ENCODE measurements around the gene UNK. TPM values are rescaled to one million over a fixed set of nuclear protein-coding genes. Genes with fewer than 3 reads are reported as not detected.
A peak's percentile ranks its signal among the peaks of the same experiment; 100 is the strongest.

Gene UNK
- total and polyA plus RNA-seq, 8 donors: 19.8 to 54.6 (median 49.0) TPM

DNA sequence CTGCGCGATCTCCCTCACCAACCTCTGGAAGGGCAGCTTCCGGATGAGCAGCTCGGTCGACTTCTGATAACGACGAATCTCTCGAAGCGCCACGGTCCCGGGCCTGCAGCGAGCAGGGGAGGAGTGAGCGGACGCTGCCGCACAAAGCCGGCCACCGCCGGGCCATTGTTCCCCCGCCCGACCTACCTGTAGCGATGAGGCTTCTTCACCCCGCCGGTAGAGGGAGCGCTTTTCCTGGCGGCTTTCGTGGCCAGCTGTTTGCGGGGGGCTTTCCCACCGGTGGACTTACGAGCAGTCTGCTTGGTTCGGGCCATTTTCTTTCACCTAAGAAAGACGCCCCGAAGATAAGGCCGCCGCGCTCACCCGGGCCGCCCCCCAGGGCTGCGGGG is 5.8 kb upstream of the UNK start:
- no peaks in the 10 kb centered on the region for H3K27me3 ChIP-seq
- H3K4me3 ChIP-seq: peak overlapping the region; percentile 64 to 93
- H3K36me3 ChIP-seq: peaks cover 5 to 49% of the 10 kb centered on the region in 2 donors
- no peak for DNase-seq
- peak overlapping the region; percentile 96 to 99 for H3K27ac ChIP-seq
- H3K4me1 ChIP-seq: peaks cover 10 to 60% of the 10 kb centered on the region in 2 donors
- ATAC-seq: peak; percentile 15
- TF ChIP-seq, protein P1, sequence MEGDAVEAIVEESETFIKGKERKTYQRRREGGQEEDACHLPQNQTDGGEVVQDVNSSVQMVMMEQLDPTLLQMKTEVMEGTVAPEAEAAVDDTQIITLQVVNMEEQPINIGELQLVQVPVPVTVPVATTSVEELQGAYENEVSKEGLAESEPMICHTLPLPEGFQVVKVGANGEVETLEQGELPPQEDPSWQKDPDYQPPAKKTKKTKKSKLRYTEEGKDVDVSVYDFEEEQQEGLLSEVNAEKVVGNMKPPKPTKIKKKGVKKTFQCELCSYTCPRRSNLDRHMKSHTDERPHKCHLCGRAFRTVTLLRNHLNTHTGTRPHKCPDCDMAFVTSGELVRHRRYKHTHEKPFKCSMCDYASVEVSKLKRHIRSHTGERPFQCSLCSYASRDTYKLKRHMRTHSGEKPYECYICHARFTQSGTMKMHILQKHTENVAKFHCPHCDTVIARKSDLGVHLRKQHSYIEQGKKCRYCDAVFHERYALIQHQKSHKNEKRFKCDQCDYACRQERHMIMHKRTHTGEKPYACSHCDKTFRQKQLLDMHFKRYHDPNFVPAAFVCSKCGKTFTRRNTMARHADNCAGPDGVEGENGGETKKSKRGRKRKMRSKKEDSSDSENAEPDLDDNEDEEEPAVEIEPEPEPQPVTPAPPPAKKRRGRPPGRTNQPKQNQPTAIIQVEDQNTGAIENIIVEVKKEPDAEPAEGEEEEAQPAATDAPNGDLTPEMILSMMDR (IDR thresholded peaks at IDR 0.05): peak; percentile 35 to 53
- no peaks in the 10 kb centered on the region for H3K9me3 ChIP-seq
- intact Hi-C loops (cut with DNase I): loop anchor here in 1 of 2 donors (10.0 kb wide), 1 partner anchor 116 kb away; the partner anchor contains the start of gene TRIM65

DNA sequence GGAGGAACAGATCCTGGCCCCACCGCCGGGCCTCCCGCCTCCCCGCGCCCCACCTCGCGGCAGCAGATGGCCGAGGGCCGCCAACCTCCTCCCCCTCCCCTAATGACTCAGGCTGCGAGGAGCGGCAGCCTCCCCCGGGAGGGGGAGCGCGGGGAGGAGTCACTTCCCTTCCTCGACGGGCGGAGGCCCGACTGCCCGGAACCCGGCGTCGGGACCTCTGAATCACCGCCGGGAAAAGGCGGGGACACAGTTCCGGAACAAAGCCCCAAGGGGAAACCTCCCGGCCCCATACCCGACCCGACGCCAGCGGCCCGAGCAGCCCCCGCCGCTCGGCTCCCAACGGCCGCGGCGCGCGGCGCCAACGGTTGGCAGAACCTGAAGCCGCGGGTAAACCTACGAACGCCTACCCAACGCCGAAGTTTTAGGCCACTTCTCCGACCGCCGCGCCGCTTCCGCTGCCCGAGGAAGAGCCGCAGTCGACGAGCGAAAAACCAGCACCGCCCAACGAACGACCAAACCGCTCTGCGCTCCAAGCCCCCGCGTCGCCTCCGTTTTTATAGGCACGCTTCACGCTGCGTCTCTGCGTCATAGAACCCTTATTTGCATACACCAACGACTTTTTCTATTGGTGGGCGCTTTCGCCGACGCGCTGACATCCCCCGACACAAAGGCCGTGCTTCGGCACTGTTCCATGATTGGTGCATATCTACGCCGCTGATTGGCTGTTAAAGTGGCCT is 5.2 kb upstream of the UNK start:
- TF ChIP-seq, protein P1 (IDR thresholded peaks at IDR 0.05): no peak
- intact Hi-C loops (cut with DNase I): loop anchor here in 1 of 2 donors (10.0 kb wide), 1 partner anchor 115 kb away; the partner anchor contains the start of gene TRIM65
- H3K4me3 ChIP-seq: peak overlapping the region; percentile 64 to 93

DNA sequence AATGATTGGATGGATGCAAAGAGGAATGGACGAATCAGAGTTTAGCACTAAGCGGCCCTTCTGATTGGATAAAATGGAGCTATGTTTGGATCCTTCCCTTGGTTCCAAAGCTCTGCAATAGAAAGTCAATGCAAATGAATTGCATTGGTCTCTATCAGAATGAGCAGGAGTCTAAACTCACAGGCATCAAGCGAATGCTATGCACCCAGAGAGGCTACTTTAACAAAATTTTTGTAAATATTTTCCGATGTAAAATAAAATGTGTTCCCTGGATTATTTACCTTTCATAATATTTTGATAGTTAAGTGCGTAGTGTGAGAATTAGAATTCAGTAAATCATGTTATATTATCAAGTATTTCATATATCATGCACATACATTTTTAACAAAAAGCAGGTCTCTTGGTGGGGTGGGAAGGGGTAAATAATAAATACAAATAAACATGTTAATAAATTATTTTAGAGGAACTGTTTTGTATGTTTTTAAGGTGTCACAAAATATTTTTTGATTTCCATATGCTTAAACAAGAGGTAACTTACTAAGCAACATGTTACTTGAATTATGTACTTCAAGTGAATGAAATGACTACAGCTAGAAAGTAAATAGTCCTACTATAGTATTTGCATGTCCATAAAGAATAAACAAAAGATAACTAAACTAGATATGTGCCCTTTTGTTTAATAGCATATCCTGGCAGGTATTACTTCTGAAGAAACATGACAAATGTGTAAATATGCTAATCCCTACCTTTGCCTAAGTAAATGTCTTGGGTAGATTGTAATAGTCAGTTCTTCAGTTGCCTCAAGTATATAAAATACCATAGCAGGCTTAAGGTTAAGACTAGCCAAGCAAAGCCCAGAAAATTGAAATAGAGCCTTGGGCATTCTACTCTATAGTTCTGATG is 4.4 kb upstream of the UNK start:
- intact Hi-C loops (cut with DNase I): loop anchor here in 1 of 2 donors (10.0 kb wide), 1 partner anchor 115 kb away; the partner anchor contains the start of gene TRIM65
- H3K4me1 ChIP-seq: peaks cover 12 to 62% of the 10 kb centered on the region in 2 donors
- no peaks in the 10 kb centered on the region for H3K9me3 ChIP-seq
- peaks cover 5 to 35% of the 10 kb centered on the region in 2 donors for H3K36me3 ChIP-seq
- no peak for DNase-seq
- peak overlapping the region in 1 of 2 donors; percentile 93 for H3K4me3 ChIP-seq
- TF ChIP-seq, protein P1 (IDR thresholded peaks at IDR 0.05): no peak
- H3K27ac ChIP-seq: peak overlapping the region; percentile 65 to 99
- no peaks in the 10 kb centered on the region for H3K27me3 ChIP-seq
- no peak for ATAC-seq

More for the DNA sequence above, 5.2 kb upstream of the UNK start:
- Histone ChIP-seq H3K27me3 (no peaks in the 10 kb centered on the region), H3K27ac (peak overlapping the region; percentile 96 to 99), H3K9me3 (no peaks in the 10 kb centered on the region), H3K4me1 (peaks cover 10 to 66% of the 10 kb centered on the region in 2 donors), H3K36me3 (peaks cover 5 to 43% of the 10 kb centered on the region in 2 donors)
- DNase-seq (peak; percentile 97 to 100 (median 98)), ATAC-seq (peak; percentile 75)

DNA sequence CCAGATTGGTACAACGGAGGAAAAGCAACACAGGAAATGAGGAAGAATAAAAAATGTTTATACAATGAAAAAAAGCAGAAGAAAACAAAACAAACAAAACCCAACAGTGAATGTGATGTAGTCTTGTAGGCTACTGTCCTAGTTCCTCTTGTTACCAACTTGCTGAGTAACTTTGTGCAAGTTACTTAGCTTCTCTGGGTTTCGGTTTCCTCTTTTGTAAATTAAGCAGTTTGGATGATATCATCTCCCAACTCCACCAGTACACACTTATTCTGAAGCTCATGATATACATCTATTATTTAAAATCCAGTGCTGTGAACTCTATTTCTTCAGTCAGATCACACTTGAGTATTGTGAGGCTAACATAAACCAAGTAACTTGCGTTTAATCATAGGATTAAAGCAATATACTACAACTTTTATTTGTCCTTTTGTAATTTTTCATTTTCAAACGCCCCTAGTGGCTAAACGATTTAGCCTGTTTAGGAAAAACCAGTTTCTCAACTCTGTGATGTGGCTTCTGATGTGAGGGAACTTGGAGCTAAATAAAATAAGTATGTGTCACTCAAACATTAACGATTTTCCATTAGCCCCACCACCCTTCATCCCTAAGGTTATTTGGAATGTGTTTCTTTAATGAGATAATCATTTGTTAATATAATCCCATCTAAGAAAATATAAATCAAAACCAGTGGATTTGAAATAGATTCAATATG is 1.4 kb upstream of the UNK start:
- Histone ChIP-seq H3K36me3 (peaks cover 1 to 9% of the 10 kb centered on the region in 2 donors), H3K4me3 (peak overlapping the region in 1 of 2 donors; percentile 3), H3K27me3 (no peaks in the 10 kb centered on the region), H3K4me1 (peaks cover 19 to 64% of the 10 kb centered on the region in 2 donors), H3K27ac (peak overlapping the region; percentile 99 to 100), H3K9me3 (no peaks in the 10 kb centered on the region)
- TF ChIP-seq, protein P1 (IDR thresholded peaks at IDR 0.05): peak; percentile 68
- DNase-seq (peak in 1 of 4 donors; percentile 83), ATAC-seq (no peak)
- intact Hi-C loops (cut with DNase I): no loop called here

Data from left lung (tissue), 10 donors.